KMS-11 (cell line): ENCODE results near the gene WDR88.
A peak's percentile ranks its signal among the peaks of the same experiment; 100 is the strongest.

Experiments
- H2AFZ ChIP-seq: fragments of 200-600 bp; sonication (generic); 2 replicates; pipeline ENCODE4 v1.6.1; 2016; ENCODE audit warnings: antibody characterized with exemption, mixed run types, low read depth
- H3K27ac ChIP-seq: fragments of 200-600 bp; sonication (generic); 2 replicates; pipeline ENCODE4 v1.6.1; 2016; ENCODE audit warnings: mild to moderate bottlenecking, mixed run types
- H3K27me3 ChIP-seq: fragments of 200-600 bp; sonication (generic); 2 replicates; pipeline ENCODE4 v1.6.1; 2017; ENCODE audit warnings: mild to moderate bottlenecking, low read depth, mixed run types, moderate library complexity; ENCODE audit not compliant: insufficient read depth
- H3K36me3 ChIP-seq: fragments of 200-600 bp; sonication (generic); 2 replicates; pipeline ENCODE4 v1.6.1; 2017; ENCODE audit warnings: mild to moderate bottlenecking, mixed run types; ENCODE audit not compliant: insufficient read depth
- H3K4me1 ChIP-seq: fragments of 200-600 bp; sonication (generic); 2 replicates; pipeline ENCODE4 v1.6.1; 2016; ENCODE audit warnings: mild to moderate bottlenecking, low read depth, mixed run types; ENCODE audit not compliant: poor library complexity, severe bottlenecking
- H3K4me2 ChIP-seq: fragments of 200-600 bp; sonication (generic); 2 replicates; pipeline ENCODE4 v1.7.0; 2016; ENCODE audit warnings: mild to moderate bottlenecking, mixed run types
- H3K4me3 ChIP-seq: fragments of 200-600 bp; sonication (generic); IDR thresholded peaks from 2 replicates; pipeline ENCODE4 v1.6.1; 2017; ENCODE audit warnings: low read depth, low read length, mixed read lengths; ENCODE audit not compliant: insufficient read depth
- H3K79me2 ChIP-seq: fragments of 200-600 bp; sonication (generic); 2 replicates; pipeline ENCODE4 v1.6.1; 2016; ENCODE audit warnings: low read depth, mixed run types; ENCODE audit not compliant: insufficient read depth
- H3K9ac ChIP-seq: fragments of 200-600 bp; sonication (generic); 2 replicates; pipeline ENCODE4 v1.6.1; 2016; ENCODE audit warnings: mild to moderate bottlenecking, mixed run types
- H4K20me1 ChIP-seq: fragments of 200-600 bp; sonication (generic); 2 replicates; pipeline ENCODE4 v1.6.1; 2016; ENCODE audit warnings: mild to moderate bottlenecking, mixed run types; ENCODE audit not compliant: insufficient read depth
- TF ChIP-seq, protein P1 (sequence below): fragments of 200-600 bp; sonication (generic); conservative IDR thresholded peaks from 2 replicates; pipeline ENCODE4 v1.6.1; 2017; ENCODE audit warnings: low read depth, mild to moderate bottlenecking, antibody characterized with exemption, low read length, moderate library complexity, mixed read lengths

WDR88 gene

DNA sequence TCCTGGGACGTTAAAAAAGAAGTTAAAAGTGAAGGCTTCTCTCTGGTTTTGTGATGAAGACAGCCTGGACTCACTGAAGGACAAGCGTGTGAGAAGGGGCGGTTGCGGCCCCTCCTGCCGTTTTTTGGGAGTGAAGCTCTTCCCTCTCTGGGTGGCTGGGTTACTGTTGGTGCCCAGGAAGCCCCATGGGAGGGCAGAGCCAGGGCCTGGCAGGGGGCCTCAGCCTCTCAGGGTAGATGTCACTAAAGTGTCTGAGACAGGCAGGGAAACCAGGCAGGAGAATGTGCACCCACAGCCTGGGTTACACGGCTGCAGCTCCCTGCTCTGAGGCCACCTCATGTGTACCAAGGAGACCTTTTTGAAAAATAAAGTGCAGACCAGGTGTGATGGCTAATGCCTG lies 1.5 kb upstream of the WDR88 start:
- Histone ChIP-seq H3K4me1 (no peaks in the 10 kb centered on the region), H3K79me2 (no peaks in the 10 kb centered on the region), H3K36me3 (no peaks in the 10 kb centered on the region; the same call in 1 of the 2 replicates), H3K4me3 (no peak overlapping the region), H4K20me1 (no peaks in the 10 kb centered on the region), H3K27ac (no peak overlapping the region), H3K4me2 (no peak overlapping the region), H2AFZ (no peak overlapping the region), H3K27me3 (no peaks in the 10 kb centered on the region), H3K9ac (no peak overlapping the region)
- TF ChIP-seq, protein P1, sequence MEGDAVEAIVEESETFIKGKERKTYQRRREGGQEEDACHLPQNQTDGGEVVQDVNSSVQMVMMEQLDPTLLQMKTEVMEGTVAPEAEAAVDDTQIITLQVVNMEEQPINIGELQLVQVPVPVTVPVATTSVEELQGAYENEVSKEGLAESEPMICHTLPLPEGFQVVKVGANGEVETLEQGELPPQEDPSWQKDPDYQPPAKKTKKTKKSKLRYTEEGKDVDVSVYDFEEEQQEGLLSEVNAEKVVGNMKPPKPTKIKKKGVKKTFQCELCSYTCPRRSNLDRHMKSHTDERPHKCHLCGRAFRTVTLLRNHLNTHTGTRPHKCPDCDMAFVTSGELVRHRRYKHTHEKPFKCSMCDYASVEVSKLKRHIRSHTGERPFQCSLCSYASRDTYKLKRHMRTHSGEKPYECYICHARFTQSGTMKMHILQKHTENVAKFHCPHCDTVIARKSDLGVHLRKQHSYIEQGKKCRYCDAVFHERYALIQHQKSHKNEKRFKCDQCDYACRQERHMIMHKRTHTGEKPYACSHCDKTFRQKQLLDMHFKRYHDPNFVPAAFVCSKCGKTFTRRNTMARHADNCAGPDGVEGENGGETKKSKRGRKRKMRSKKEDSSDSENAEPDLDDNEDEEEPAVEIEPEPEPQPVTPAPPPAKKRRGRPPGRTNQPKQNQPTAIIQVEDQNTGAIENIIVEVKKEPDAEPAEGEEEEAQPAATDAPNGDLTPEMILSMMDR: no peak

DNA sequence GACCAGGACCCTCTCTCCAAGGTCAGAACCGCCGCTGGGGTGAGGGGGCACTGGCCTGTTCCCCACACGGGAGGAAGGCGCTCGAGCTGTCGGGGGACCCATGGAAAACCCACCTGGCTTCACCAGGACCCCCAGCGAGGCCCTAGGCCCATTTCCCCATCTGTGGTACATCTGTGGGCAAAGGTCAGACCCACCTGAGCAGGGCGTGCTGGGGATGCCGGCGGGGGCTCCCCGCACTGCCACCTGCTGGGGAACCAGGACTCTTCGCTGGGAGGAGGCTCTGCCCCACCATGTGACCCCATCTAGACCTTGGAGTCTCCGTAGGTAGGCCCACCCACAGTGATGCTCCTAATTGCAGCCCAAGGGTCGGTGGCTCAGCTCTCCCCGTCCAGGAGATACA lies 511 bp downstream of the WDR88 start:
- Histone ChIP-seq H3K27ac (no peak overlapping the region), H2AFZ (no peak overlapping the region), H4K20me1 (no peaks in the 10 kb centered on the region), H3K27me3 (no peaks in the 10 kb centered on the region), H3K4me1 (no peaks in the 10 kb centered on the region), H3K36me3 (no peaks in the 10 kb centered on the region; the same call in 1 of the 2 replicates), H3K4me3 (no peak overlapping the region), H3K4me2 (no peak overlapping the region), H3K79me2 (no peaks in the 10 kb centered on the region), H3K9ac (no peak overlapping the region)
- TF ChIP-seq, protein P1: 0 out of 2 replicates have a peak, but pooled peaks have one; percentile 25

DNA sequence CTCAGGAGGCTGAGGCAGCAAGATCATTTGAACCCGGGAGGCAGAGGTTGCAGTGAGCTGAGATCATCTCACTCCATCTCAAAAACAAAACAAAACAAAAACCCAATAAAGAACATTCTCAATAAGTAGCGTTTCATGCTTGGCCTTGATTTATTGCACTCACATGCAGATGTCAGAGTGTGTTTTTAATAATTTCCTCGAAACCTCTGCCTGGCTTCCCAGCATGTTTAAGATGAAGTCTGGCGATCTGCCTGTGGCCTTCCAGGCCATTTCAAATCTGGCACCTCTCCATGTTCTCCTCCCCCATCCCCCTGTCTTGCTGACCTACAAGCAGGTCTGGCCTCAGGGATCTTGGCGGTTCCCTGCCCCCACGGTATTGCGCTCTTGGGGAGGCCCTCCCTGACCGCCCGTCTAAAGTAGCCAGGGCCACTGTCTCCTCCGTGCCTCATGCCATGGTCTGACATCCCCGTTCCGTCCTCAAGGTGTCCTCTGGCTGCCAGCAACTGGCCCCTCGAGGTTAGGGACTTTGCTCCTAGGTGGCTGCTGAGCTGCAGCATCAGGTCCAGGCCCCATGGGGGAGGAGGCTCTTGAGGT lies 1.6 kb downstream of the WDR88 start:
- Histone ChIP-seq H3K27ac (no peak overlapping the region), H3K9ac (no peak overlapping the region), H3K4me3 (no peak overlapping the region), H3K4me2 (no peak overlapping the region), H2AFZ (no peak overlapping the region), H4K20me1 (no peaks in the 10 kb centered on the region), H3K4me1 (no peaks in the 10 kb centered on the region), H3K79me2 (no peaks in the 10 kb centered on the region), H3K27me3 (no peaks in the 10 kb centered on the region), H3K36me3 (no peaks in the 10 kb centered on the region; the same call in 1 of the 2 replicates)
- TF ChIP-seq, protein P1: no peak

DNA sequence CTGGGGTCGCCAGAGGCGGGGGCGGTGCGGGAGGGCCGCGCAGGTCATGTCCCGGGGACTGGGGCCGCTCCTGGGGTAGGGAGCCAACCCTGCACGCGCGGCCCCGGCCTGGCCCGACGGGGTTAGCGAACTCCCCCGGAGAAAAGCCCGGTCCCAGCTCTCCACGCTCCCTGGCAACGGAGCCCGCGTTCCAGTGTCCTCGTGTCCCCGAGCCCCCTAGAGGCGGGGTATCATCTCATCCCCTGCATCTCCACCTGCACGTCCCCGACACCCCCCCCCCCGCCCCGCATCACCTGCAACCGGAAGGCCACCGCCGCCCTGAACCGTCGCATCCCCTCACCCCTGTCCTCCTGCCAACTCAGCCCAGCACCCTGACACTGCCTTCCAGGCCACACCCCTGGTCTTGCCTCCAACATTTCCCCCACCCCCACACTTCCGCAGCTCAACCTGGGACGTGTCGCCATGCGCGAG lies 2.7 kb downstream of the WDR88 start:
- H3K9ac ChIP-seq: no peak overlapping the region
- H3K79me2 ChIP-seq: no peaks in the 10 kb centered on the region
- no peaks in the 10 kb centered on the region; the same call in 1 of the 2 replicates for H3K36me3 ChIP-seq
- H3K4me1 ChIP-seq: no peaks in the 10 kb centered on the region
- no peak overlapping the region for H3K27ac ChIP-seq
- no peaks in the 10 kb centered on the region for H3K27me3 ChIP-seq
- H4K20me1 ChIP-seq: no peaks in the 10 kb centered on the region
- TF ChIP-seq, protein P1: no peak
- no peak overlapping the region for H3K4me3 ChIP-seq
- H3K4me2 ChIP-seq: no peak overlapping the region
- no peak overlapping the region for H2AFZ ChIP-seq
